OCI-LY3 (cell line): Measurements from ENCODE around the gene BOLL.
"Not testable (repeated sequence)": the region's sequence is repeated elsewhere in the genome, so short reads cannot be mapped to it uniquely, and the experiment has no call there.

Experiments
- CTCF ChIP-seq: fragments of 200-600, 300-600 bp; sonication (generic); IDR thresholded peaks from 2 replicates; pipeline ENCODE4 v1.5.1; 2014; ENCODE audit warnings: antibody characterized with exemption, low read length, low read depth
- EZH2phosphoT487 ChIP-seq: fragments of 200-600 bp; shearing (Covaris generic); IDR thresholded peaks from 2 replicates; pipeline ENCODE4 v1.6.1; 2018; ENCODE audit warnings: antibody characterized with exemption, mixed run types, low read depth

- not testable (repeated sequence) for TF ChIP-seq CTCF, EZH2phosphoT487
Observed at GRCh38 chr2:197696571-197696970, 88.5 kb downstream of the BOLL start.
